WTC11 (cell line): ENCODE data around the gene CARMIL1.

Experiments used
- FOXP1 ChIP-seq: sonication (generic); formaldehyde crosslinking; IDR thresholded peaks from 2 replicates; pipeline ENCODE4 v1.8.0; 2022; ENCODE audit warnings: missing genetic modification reagents, mild to moderate bottlenecking, moderate library complexity, borderline replicate concordance
- TCF7 ChIP-seq: sonication (generic); formaldehyde crosslinking; IDR thresholded peaks from 2 replicates; pipeline ENCODE4 v1.8.0; 2022; ENCODE audit warnings: mild to moderate bottlenecking, low read depth, missing genetic modification reagents, moderate library complexity
- TF ChIP-seq, protein P1 (sequence below): fragments of 200-600 bp; IDR thresholded peaks from 2 replicates; pipeline ENCODE4 v1.8.0; 2022; ENCODE audit warnings: antibody characterized with exemption
- TF ChIP-seq, protein P2 (sequence below): sonication (generic); formaldehyde crosslinking; IDR thresholded peaks from 2 replicates; pipeline ENCODE4 v1.8.0; 2022; ENCODE audit warnings: mild to moderate bottlenecking, missing genetic modification reagents

DNA sequence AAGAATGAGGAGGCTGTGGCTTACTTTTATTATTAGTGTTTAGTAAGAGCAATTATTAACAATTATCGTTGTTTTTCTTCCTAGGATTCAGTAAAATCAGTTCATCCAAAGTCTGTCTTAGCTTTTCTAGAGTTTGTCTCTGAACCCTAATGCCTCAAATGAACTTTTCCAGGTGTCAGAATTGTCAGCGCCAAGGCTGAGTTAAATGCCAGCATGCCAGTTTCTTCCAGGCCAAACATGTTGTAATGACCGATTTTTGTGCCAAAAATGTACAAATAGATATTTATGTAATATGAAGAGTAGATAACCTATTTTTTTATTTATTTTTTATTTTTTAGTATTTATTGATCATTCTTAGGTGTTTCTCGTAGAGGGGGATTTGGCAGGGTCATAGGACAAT is 306.1 kb downstream of the CARMIL1 start:
- TF ChIP-seq TCF7 (CRISPR knock-in tag) (no peak), FOXP1 (CRISPR knock-in tag) (no peak)
- TF ChIP-seq, protein P1, sequence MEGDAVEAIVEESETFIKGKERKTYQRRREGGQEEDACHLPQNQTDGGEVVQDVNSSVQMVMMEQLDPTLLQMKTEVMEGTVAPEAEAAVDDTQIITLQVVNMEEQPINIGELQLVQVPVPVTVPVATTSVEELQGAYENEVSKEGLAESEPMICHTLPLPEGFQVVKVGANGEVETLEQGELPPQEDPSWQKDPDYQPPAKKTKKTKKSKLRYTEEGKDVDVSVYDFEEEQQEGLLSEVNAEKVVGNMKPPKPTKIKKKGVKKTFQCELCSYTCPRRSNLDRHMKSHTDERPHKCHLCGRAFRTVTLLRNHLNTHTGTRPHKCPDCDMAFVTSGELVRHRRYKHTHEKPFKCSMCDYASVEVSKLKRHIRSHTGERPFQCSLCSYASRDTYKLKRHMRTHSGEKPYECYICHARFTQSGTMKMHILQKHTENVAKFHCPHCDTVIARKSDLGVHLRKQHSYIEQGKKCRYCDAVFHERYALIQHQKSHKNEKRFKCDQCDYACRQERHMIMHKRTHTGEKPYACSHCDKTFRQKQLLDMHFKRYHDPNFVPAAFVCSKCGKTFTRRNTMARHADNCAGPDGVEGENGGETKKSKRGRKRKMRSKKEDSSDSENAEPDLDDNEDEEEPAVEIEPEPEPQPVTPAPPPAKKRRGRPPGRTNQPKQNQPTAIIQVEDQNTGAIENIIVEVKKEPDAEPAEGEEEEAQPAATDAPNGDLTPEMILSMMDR: no peak
- TF ChIP-seq, protein P2, sequence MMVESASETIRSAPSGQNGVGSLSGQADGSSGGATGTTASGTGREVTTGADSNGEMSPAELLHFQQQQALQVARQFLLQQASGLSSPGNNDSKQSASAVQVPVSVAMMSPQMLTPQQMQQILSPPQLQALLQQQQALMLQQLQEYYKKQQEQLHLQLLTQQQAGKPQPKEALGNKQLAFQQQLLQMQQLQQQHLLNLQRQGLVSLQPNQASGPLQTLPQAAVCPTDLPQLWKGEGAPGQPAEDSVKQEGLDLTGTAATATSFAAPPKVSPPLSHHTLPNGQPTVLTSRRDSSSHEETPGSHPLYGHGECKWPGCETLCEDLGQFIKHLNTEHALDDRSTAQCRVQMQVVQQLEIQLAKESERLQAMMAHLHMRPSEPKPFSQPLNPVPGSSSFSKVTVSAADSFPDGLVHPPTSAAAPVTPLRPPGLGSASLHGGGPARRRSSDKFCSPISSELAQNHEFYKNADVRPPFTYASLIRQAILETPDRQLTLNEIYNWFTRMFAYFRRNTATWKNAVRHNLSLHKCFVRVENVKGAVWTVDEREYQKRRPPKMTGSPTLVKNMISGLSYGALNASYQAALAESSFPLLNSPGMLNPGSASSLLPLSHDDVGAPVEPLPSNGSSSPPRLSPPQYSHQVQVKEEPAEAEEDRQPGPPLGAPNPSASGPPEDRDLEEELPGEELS (CRISPR knock-in tag): no peak
